Esophagus muscularis mucosa (tissue), 4 donors: ENCODE results near the gene ARHGDIA. TPM values are rescaled to one million over a fixed set of nuclear protein-coding genes. Genes with fewer than 3 reads are reported as not detected.

Source experiments
- DNase-seq: peaks from one replicate; pipeline ENCODE4 v3.0.0-alpha.2; 2017; ENCODE audit errors: extremely low spot score
- H3K27ac ChIP-seq, 4 donors: fragments of 200-600 bp; sonication (generic); replicated peaks in 1 of 4; 1 replicate in 3 of 4; 2 replicates in 1 of 4; pipeline ENCODE4 v1.5.1; 2016 to 2019; ENCODE audit warnings: mild to moderate bottlenecking in 1 of 4
- H3K27me3 ChIP-seq, 4 donors: fragments of 200-600 bp; sonication (generic); one replicate each; pipeline versions ENCODE4 v1.5.1 to v1.6.0; 2016 to 2019
- H3K36me3 ChIP-seq, 4 donors: fragments of 200-600 bp; sonication (generic); one replicate each; pipeline ENCODE4 v1.5.1; 2016 to 2019
- H3K4me1 ChIP-seq, 4 donors: fragments of 200-600 bp; sonication (generic); one replicate each; pipeline ENCODE4 v1.5.1; 2016 to 2019
- H3K4me3 ChIP-seq, 4 donors: fragments of 200-600 bp; sonication (generic); 1 replicate in 2 of 4; 2 replicates in 2 of 4; pipeline ENCODE4 v1.5.1; 2016 to 2019; ENCODE audit warnings: mild to moderate bottlenecking in 4 of 4, moderate library complexity in 1 of 4
- H3K9me3 ChIP-seq, 4 donors: fragments of 200-600 bp; sonication (generic); 1 replicate in 3 of 4; 2 replicates in 1 of 4; pipeline ENCODE4 v1.5.1; 2016 to 2019
- CTCF ChIP-seq, 3 experiments: fragments of 200-600 bp in 2 of 3; fragments of 450-650 bp in 1 of 3; sonication (generic) in 2 of 3; IDR thresholded peaks; one replicate each; pipeline ENCODE4 v1.5.1; 2017 to 2019; ENCODE audit warnings: antibody characterized with exemption in 3 of 3, mild to moderate bottlenecking in 2 of 3, moderate library complexity in 1 of 3
- EP300 ChIP-seq: sonication (generic); formaldehyde crosslinking; IDR thresholded peaks from one replicate; pipeline ENCODE4 v1.6.1; 2017; ENCODE audit warnings: antibody characterized with exemption
- POLR2A ChIP-seq: fragments of 450-650 bp; IDR thresholded peaks from one replicate; pipeline ENCODE4 v1.6.1; 2017; ENCODE audit warnings: antibody characterized with exemption, moderate library complexity, mild to moderate bottlenecking, low read depth
- POLR2AphosphoS5 ChIP-seq, 2 donors: sonication (generic); formaldehyde crosslinking; IDR thresholded peaks; one replicate each; pipeline ENCODE4 v1.6.1; 2017; ENCODE audit warnings: antibody characterized with exemption in 2 of 2
- WGBS: methylation state at CpG from one replicate; pipeline ENCODE4 v1.1.5; 2018; 5-methylcytosine and 5-hydroxymethylcytosine counted together
- intact Hi-C: fragments of 100-400 bp; cut with DNase I; formaldehyde crosslinking; loops from one replicate; pipeline ENCODE4 v1.15.1; 2023
- total RNA-seq, 4 donors: library from RNA; depleted of rRNA; stranded (reverse); fragments of >200 nt; gene quantifications; one replicate each; pipeline versions ENCODE4 v1.1.0 to v1.2.1, GENCODE V29; 2016

ARHGDIA gene
- total RNA-seq, 4 donors from 2014 or later: 115 to 229 (median 202) TPM

GRCh38 chr17:81909966-81910839, 39.1 kb upstream of the ARHGDIA start:
- intact Hi-C loops: no loop called here
- TF ChIP-seq POLR2AphosphoS5 (IDR thresholded peaks at IDR 0.05) (no peak), POLR2A (no peak), CTCF (IDR thresholded peaks at IDR 0.05) (no peak), EP300 (no peak)
- DNase-seq: no peak
- WGBS: 50% methylated on average over 19 of the region's 23 CpGs
- Histone ChIP-seq H3K9me3 (no peaks in the 10 kb centered on the region), H3K27ac (peak overlapping the region; percentile 63 to 79 (median 70)), H3K36me3 (peaks cover 13 to 75% (median 64%) of the 10 kb centered on the region in 4 donors), H3K27me3 (no peaks in the 10 kb centered on the region), H3K4me3 (peak overlapping the region; percentile 62 to 84 (median 78)), H3K4me1 (peaks cover 15 to 25% (median 20%) of the 10 kb centered on the region in 4 donors)

- no peaks in the 10 kb centered on the region for H3K9me3 ChIP-seq
- H3K36me3 ChIP-seq: peaks cover 14 to 75% (median 64%) of the 10 kb centered on the region in 4 donors
- H3K4me3 ChIP-seq: no peak overlapping the region
- H3K4me1 ChIP-seq: peaks cover 15 to 25% (median 20%) of the 10 kb centered on the region in 4 donors
- TF ChIP-seq CTCF (IDR thresholded peaks at IDR 0.05) (no peak), POLR2AphosphoS5 (IDR thresholded peaks at IDR 0.05) (no peak), POLR2A (no peak), EP300 (no peak)
- no peak overlapping the region for H3K27ac ChIP-seq
- no peaks in the 10 kb centered on the region for H3K27me3 ChIP-seq
- 93% methylated on average over 3 of the region's 12 CpGs for WGBS
- DNase-seq: no peak
- intact Hi-C loops: no loop called here
Measured at GRCh38 chr17:81909231-81909630, 38.1 kb upstream of the ARHGDIA start.

- H3K27ac ChIP-seq: no peak overlapping the region
- H3K27me3 ChIP-seq: no peaks in the 10 kb centered on the region
- H3K9me3 ChIP-seq: no peaks in the 10 kb centered on the region
- intact Hi-C loops: no loop called here
- WGBS: 97% methylated on average over 5 of the region's 11 CpGs
- no peak for DNase-seq
- TF ChIP-seq POLR2A (no peak), CTCF (IDR thresholded peaks at IDR 0.05) (no peak), POLR2AphosphoS5 (IDR thresholded peaks at IDR 0.05) (no peak), EP300 (no peak)
- no peak overlapping the region for H3K4me3 ChIP-seq
- peaks cover 10 to 75% (median 60%) of the 10 kb centered on the region in 4 donors for H3K36me3 ChIP-seq
- peaks cover 15 to 25% (median 20%) of the 10 kb centered on the region in 4 donors for H3K4me1 ChIP-seq
Measured at GRCh38 chr17:81908793-81909192, 37.7 kb upstream of the ARHGDIA start.

GRCh38 chr17:81907219-81908145, 36.3 kb upstream of the ARHGDIA start:
- no peak overlapping the region for H3K4me3 ChIP-seq
- no peaks in the 10 kb centered on the region for H3K9me3 ChIP-seq
- intact Hi-C loops: no loop called here
- no peak for TF ChIP-seq CTCF (IDR thresholded peaks at IDR 0.05)
- no peak for TF ChIP-seq POLR2A
- TF ChIP-seq POLR2AphosphoS5 (IDR thresholded peaks at IDR 0.05): no peak
- TF ChIP-seq EP300: no peak
- H3K4me1 ChIP-seq: peaks cover 17 to 30% (median 24%) of the 10 kb centered on the region in 4 donors
- 96% methylated on average over 17 of the region's 26 CpGs for WGBS
- H3K27ac ChIP-seq: no peak overlapping the region
- H3K36me3 ChIP-seq: peaks cover 4 to 63% (median 47%) of the 10 kb centered on the region in 4 donors
- DNase-seq: no peak
- peaks cover 0 to 9% (median 3%) of the 10 kb centered on the region in 4 donors for H3K27me3 ChIP-seq
